ENCODE results near the gene VCP. TPM values are rescaled to one million over a fixed set of nuclear protein-coding genes. Genes with fewer than 3 reads are reported as not detected.
A peak's percentile ranks its signal among the peaks of the same experiment; 100 is the strongest.

Gene VCP
- total and polyA plus RNA-seq, 9 of the 15 experiments (the other 6 are each of a cell fraction or from before 2014, with no cell fraction given): 7.1 to 257 (median 199) TPM

- Histone ChIP-seq H3K79me2 (ENCODE audit: control insufficient read depth, insufficient read depth, low read length) (no peaks in the 10 kb centered on the region), H2AFZ (ENCODE audit: low read depth, low read length) (0 out of 2 replicates have a peak overlapping the region, but pooled peaks have one; percentile 28), H3K9ac (ENCODE audit: insufficient read depth in 1 of 2, low read depth in 2 of 2, low read length in 2 of 2) (no peak overlapping the region), H3K4me1 (replicated peaks in 1 of 2; ENCODE audit: control insufficient read depth in 2 of 2, insufficient read depth in 2 of 2, low read length in 2 of 2) (peaks cover 8 to 28% of the 10 kb centered on the region in 2 experiments; a peak in 4 of 5 replicates), H3K4me2 (ENCODE audit: insufficient read depth, low read length) (no peak overlapping the region), H3K27me3 (ENCODE audit: control insufficient read depth in 2 of 2, insufficient read depth in 2 of 2, low read length in 2 of 2) (no peaks in the 10 kb centered on the region), H3K36me3 (ENCODE audit: control insufficient read depth, insufficient read depth, low read length) (no peaks in the 10 kb centered on the region; the same call in 2 of the 3 replicates), H4K20me1 (replicated peaks; ENCODE audit: control insufficient read depth, insufficient read depth, low read length) (no peaks in the 10 kb centered on the region), H3K9me1 (ENCODE audit: control insufficient read depth, insufficient read depth, low read length) (no peaks in the 10 kb centered on the region), H3K27ac (ENCODE audit: extremely low read depth, low read depth, low read length) (peak overlapping the region; percentile 79; the same call in 1 of the 3 replicates), H3K9me3 (replicated peaks; ENCODE audit: control insufficient read depth, insufficient read depth, low read depth, low read length) (no peaks in the 10 kb centered on the region), H3K4me3 (no peak overlapping the region)
- ChIA-PET POLR2A (interaction anchor here (0.6 to 2.0 kb wide), 5 partner anchors 17 to 77 kb away, joined by 3 to 5 read pairs (median 4); no protein-coding TSS in a partner anchor), CTCF (ENCODE audit: low intra/inter-chr PET ratio) (no interaction called here)
- FAIRE-seq (no peak), DNase-seq (ENCODE audit: extremely low read depth in 1 of 4, low spot score in 3 of 4) (no peak), ATAC-seq (peak; percentile 28; the same call in 1 of the 3 replicates)
- intact Hi-C loops (cut with micrococcal nuclease): no loop called here
- WGBS (ENCODE audit: insufficient coverage, low coverage, missing lambda C conversion rate): 10% methylated on average over 1 of the region's 1 CpG
- in situ Hi-C loops (cut with MboI): no loop called here
- no TSS peak for BruUV-seq (replicated peaks)
- no peak for TF ChIP-seq ZNF586 (CRISPR knock-in tag; conservative IDR thresholded peaks at IDR 0.05)
- TF ChIP-seq SMARCE1 (IDR thresholded peaks at IDR 0.05): no peak
- TF ChIP-seq ZNF121 (CRISPR knock-in tag; conservative IDR thresholded peaks at IDR 0.05): no peak
- TF ChIP-seq E2F1 (CRISPR knock-in tag; IDR thresholded peaks at IDR 0.05): no peak
- no peak for TF ChIP-seq ARHGAP35 (IDR thresholded peaks at IDR 0.05; ENCODE audit: partially characterized antibody)
- TF ChIP-seq IRF2 (CRISPR knock-in tag; IDR thresholded peaks at IDR 0.05): no peak
- TF ChIP-seq BRD9 (IDR thresholded peaks at IDR 0.05; ENCODE audit: low read depth, partially characterized antibody): no peak
- TF ChIP-seq OTX1 (CRISPR knock-in tag; IDR thresholded peaks at IDR 0.05): no peak
- no peak for TF ChIP-seq HINFP (tag; conservative IDR thresholded peaks at IDR 0.05; ENCODE audit: low read depth)
- no peak for TF ChIP-seq ZNF263 (CRISPR knock-in tag; IDR thresholded peaks at IDR 0.05; ENCODE audit: borderline replicate concordance)
- TF ChIP-seq ILK (tag; IDR thresholded peaks at IDR 0.05; ENCODE audit: borderline replicate concordance, low read depth): no peak
- no peak for TF ChIP-seq ATF3 (IDR thresholded peaks at IDR 0.05)
- TF ChIP-seq ATF3 (CRISPR knock-in tag; conservative IDR thresholded peaks at IDR 0.05): no peak
These were observed 45.1 kb downstream of the VCP start for GRCh38 chr9:35027374-35027773.

Measured in K562 (cell line).